ENCODE results near the gene PARVG.

The PARVG gene

GRCh38 chr22:44225812-44226211 is 45.1 kb downstream of the PARVG start:
- no peak overlapping the region for H3K9ac ChIP-seq (ENCODE audit: low read length)
- H3K79me2 ChIP-seq (ENCODE audit: low read length), result no peaks in the 10 kb centered on the region
- TF ChIP-seq EZH2 (optimal IDR thresholded peaks at IDR 0.05; ENCODE audit: low read depth, low read length) (no peak), EZH2phosphoT487 (IDR thresholded peaks at IDR 0.05; ENCODE audit: low read length) (no peak), CTCF (IDR thresholded peaks at IDR 0.05; ENCODE audit: low read length) (no peak)
- H3K9me3 ChIP-seq (replicated peaks; ENCODE audit: insufficient read depth, low read length), result no peaks in the 10 kb centered on the region
- no peaks in the 10 kb centered on the region for H3K9me2 ChIP-seq (replicated peaks; ENCODE audit: insufficient read depth, low read length)
- H3F3A ChIP-seq (ENCODE audit: insufficient read depth, low read length), result no peaks in the 10 kb centered on the region
- no peaks in the 10 kb centered on the region for H3K4me1 ChIP-seq (ENCODE audit: low read length)
- H2AFZ ChIP-seq (ENCODE audit: low read length), result no peak overlapping the region
- H3K4me3 ChIP-seq (ENCODE audit: low read length), result no peak overlapping the region
- no peak for DNase-seq
- H3K36me3 ChIP-seq (replicated peaks; ENCODE audit: insufficient read depth, low read length), result no peaks in the 10 kb centered on the region
- no peak overlapping the region for H3K27ac ChIP-seq (ENCODE audit: low read length)
- H3K4me2 ChIP-seq (ENCODE audit: low read depth, low read length), result no peak overlapping the region
- H3K27me3 ChIP-seq (replicated peaks; ENCODE audit: insufficient read depth, low read length), result peaks cover 79% of the 10 kb centered on the region
- H4K20me1 ChIP-seq (ENCODE audit: insufficient read depth, low read length), result no peaks in the 10 kb centered on the region

- DNase-seq, result no peak
- Histone ChIP-seq H3K36me3 (replicated peaks; ENCODE audit: insufficient read depth, low read length) (no peaks in the 10 kb centered on the region), H3F3A (ENCODE audit: insufficient read depth, low read length) (no peaks in the 10 kb centered on the region), H3K9me2 (replicated peaks; ENCODE audit: insufficient read depth, low read length) (no peaks in the 10 kb centered on the region), H4K20me1 (ENCODE audit: insufficient read depth, low read length) (no peaks in the 10 kb centered on the region), H3K27ac (ENCODE audit: low read length) (no peak overlapping the region), H3K4me2 (ENCODE audit: low read depth, low read length) (no peak overlapping the region), H3K4me1 (ENCODE audit: low read length) (no peaks in the 10 kb centered on the region), H3K9ac (ENCODE audit: low read length) (no peak overlapping the region), H3K79me2 (ENCODE audit: low read length) (no peaks in the 10 kb centered on the region), H3K4me3 (ENCODE audit: low read length) (no peak overlapping the region), H3K9me3 (replicated peaks; ENCODE audit: insufficient read depth, low read length) (no peaks in the 10 kb centered on the region), H3K27me3 (replicated peaks; ENCODE audit: insufficient read depth, low read length) (peaks cover 46% of the 10 kb centered on the region), H2AFZ (ENCODE audit: low read length) (no peak overlapping the region)
- TF ChIP-seq EZH2phosphoT487 (IDR thresholded peaks at IDR 0.05; ENCODE audit: low read length), result no peak
- TF ChIP-seq EZH2 (optimal IDR thresholded peaks at IDR 0.05; ENCODE audit: low read depth, low read length), result no peak
- no peak for TF ChIP-seq CTCF (IDR thresholded peaks at IDR 0.05; ENCODE audit: low read length)
These were observed 48.6 kb downstream of the PARVG start for GRCh38 chr22:44229331-44229730.

- TF ChIP-seq EZH2 (optimal IDR thresholded peaks at IDR 0.05; ENCODE audit: low read depth, low read length), result no peak
- TF ChIP-seq CTCF (IDR thresholded peaks at IDR 0.05; ENCODE audit: low read length), result no peak
- no peak for TF ChIP-seq EZH2phosphoT487 (IDR thresholded peaks at IDR 0.05; ENCODE audit: low read length)
- no peak overlapping the region for H2AFZ ChIP-seq (ENCODE audit: low read length)
- no peak overlapping the region for H3K4me3 ChIP-seq (ENCODE audit: low read length)
- H3K79me2 ChIP-seq (ENCODE audit: low read length), result no peaks in the 10 kb centered on the region
- H3K36me3 ChIP-seq (replicated peaks; ENCODE audit: insufficient read depth, low read length), result no peaks in the 10 kb centered on the region
- no peaks in the 10 kb centered on the region for H3K9me2 ChIP-seq (replicated peaks; ENCODE audit: insufficient read depth, low read length)
- no peak overlapping the region for H3K9ac ChIP-seq (ENCODE audit: low read length)
- DNase-seq, result no peak
- no peaks in the 10 kb centered on the region for H3K9me3 ChIP-seq (replicated peaks; ENCODE audit: insufficient read depth, low read length)
- no peaks in the 10 kb centered on the region for H3F3A ChIP-seq (ENCODE audit: insufficient read depth, low read length)
- no peak overlapping the region for H3K27ac ChIP-seq (ENCODE audit: low read length)
- H3K4me1 ChIP-seq (ENCODE audit: low read length), result no peaks in the 10 kb centered on the region
- H4K20me1 ChIP-seq (ENCODE audit: insufficient read depth, low read length), result no peaks in the 10 kb centered on the region
- H3K27me3 ChIP-seq (replicated peaks; ENCODE audit: insufficient read depth, low read length), result peaks cover 43% of the 10 kb centered on the region
- H3K4me2 ChIP-seq (ENCODE audit: low read depth, low read length), result no peak overlapping the region
These were observed 49.1 kb downstream of the PARVG start for GRCh38 chr22:44229809-44230208.
